Measurements from ENCODE around the gene C3AR1.

DNA sequence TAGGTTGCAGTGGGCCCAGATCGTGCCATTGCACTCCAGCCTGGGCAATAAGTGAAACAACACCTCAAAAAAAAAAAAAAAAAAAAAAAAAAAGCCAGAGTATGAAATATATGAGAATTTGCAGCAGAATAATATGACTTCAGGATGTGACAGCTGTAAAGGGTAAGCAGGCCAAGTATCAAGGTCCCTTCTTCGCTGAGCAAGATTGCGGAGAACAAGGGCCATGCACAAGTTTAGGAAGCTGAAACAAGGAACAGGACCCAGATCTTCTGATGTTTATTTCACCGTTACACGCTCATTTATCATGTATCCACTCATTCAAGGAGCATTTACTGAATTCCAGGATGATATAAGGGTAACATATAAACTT, 34.3 kb downstream of the C3AR1 start:
- TF ChIP-seq, protein P1, sequence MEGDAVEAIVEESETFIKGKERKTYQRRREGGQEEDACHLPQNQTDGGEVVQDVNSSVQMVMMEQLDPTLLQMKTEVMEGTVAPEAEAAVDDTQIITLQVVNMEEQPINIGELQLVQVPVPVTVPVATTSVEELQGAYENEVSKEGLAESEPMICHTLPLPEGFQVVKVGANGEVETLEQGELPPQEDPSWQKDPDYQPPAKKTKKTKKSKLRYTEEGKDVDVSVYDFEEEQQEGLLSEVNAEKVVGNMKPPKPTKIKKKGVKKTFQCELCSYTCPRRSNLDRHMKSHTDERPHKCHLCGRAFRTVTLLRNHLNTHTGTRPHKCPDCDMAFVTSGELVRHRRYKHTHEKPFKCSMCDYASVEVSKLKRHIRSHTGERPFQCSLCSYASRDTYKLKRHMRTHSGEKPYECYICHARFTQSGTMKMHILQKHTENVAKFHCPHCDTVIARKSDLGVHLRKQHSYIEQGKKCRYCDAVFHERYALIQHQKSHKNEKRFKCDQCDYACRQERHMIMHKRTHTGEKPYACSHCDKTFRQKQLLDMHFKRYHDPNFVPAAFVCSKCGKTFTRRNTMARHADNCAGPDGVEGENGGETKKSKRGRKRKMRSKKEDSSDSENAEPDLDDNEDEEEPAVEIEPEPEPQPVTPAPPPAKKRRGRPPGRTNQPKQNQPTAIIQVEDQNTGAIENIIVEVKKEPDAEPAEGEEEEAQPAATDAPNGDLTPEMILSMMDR (IDR thresholded peaks at IDR 0.05), result no peak
- TF ChIP-seq, protein P2, sequence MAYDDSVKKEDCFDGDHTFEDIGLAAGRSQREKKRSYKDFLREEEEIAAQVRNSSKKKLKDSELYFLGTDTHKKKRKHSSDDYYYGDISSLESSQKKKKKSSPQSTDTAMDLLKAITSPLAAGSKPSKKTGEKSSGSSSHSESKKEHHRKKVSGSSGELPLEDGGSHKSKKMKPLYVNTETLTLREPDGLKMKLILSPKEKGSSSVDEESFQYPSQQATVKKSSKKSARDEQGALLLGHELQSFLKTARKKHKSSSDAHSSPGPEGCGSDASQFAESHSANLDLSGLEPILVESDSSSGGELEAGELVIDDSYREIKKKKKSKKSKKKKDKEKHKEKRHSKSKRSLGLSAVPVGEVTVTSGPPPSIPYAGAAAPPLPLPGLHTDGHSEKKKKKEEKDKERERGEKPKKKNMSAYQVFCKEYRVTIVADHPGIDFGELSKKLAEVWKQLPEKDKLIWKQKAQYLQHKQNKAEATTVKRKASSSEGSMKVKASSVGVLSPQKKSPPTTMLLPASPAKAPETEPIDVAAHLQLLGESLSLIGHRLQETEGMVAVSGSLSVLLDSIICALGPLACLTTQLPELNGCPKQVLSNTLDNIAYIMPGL (CRISPR knock-in tag; IDR thresholded peaks at IDR 0.05), result no peak
- no peak for TF ChIP-seq CREB1 (CRISPR knock-in tag; IDR thresholded peaks at IDR 0.05)
